GM19025 (cell line): Measurements from ENCODE around the gene NUP58.

Experiments
- ATAC-seq: cut with Tn5 transposase; IDR thresholded peaks from one replicate; pipeline ENCODE4 v1.9.1; 2021; ENCODE audit warnings: mild to moderate bottlenecking, low read depth, moderate library complexity; ENCODE audit not compliant: unreplicated experiment

NUP58 gene

GRCh38 chr13:25372284-25373081, 71.1 kb downstream of the NUP58 start:
- no peak for ATAC-seq

- no peak for ATAC-seq
Observed at GRCh38 chr13:25375727-25376358, 74.4 kb downstream of the NUP58 start.

- no peak for ATAC-seq
Observed at GRCh38 chr13:25377244-25377962, 76.0 kb downstream of the NUP58 start.

GRCh38 chr13:25378528-25378927, 77.1 kb downstream of the NUP58 start:
- ATAC-seq = no peak

GRCh38 chr13:25379011-25379410, 77.6 kb downstream of the NUP58 start:
- no peak for ATAC-seq

GRCh38 chr13:25380082-25380481, 78.7 kb downstream of the NUP58 start:
- ATAC-seq = no peak

GRCh38 chr13:25380741-25381324, 79.4 kb downstream of the NUP58 start:
- no peak for ATAC-seq

GRCh38 chr13:25384758-25385410, 83.5 kb downstream of the NUP58 start:
- ATAC-seq = no peak

GRCh38 chr13:25391932-25392331, 90.5 kb downstream of the NUP58 start:
- ATAC-seq = no peak
